Measurements from ENCODE around the gene CPN2. TPM values are rescaled to one million over a fixed set of nuclear protein-coding genes. Genes with fewer than 3 reads are reported as not detected.

CPN2 gene
- total RNA-seq, 2 experiments from 2014 or later = not detected

DNA sequence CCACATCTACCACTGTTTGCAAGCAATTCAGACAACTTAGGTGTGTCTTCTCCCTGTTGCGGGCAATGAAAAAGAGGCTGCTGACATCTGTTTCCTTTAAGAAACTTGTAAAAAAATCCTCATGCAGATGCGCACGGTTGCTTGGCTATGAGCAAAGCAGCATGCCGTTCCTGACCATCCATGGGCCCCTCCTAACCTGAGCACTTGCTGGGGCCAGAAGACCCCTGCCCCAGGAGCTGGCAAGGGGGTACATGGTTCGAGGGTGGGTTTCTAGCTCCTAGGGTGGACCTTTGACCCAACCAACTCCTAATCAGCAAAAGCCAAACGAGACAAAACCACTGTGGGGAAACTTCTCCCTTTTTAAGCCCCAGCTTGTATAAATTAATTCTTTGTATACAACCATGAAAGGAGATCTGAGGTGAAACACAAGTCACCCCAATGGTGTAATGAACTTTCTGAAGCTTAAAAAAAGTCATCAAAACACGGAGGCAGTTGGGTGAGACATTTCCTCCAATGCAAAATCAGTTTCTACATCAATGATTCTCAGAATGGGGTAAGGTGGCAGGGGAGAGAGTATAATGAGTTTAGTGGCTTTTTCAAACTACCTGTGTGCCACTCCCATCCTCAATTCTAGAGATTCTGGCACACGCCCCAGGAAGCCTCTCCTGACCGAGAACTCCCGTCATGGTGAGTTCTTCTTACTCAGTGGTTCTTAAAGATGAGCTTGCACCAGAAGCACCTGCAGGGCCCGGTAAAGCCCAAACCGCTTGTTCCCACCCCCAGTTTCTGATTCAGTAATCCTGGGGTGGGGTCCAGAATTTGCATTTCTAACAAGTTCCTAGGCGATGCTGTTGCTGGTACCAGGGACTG lies 44.1 kb downstream of the CPN2 start:
- ChIA-PET CTCF (interaction anchor here (1.0 to 1.7 kb wide), 3 partner anchors 9 to 37 kb away, joined by 3 to 5 read pairs (median 3); no protein-coding TSS in a partner anchor), POLR2A (no interaction called here)

DNA sequence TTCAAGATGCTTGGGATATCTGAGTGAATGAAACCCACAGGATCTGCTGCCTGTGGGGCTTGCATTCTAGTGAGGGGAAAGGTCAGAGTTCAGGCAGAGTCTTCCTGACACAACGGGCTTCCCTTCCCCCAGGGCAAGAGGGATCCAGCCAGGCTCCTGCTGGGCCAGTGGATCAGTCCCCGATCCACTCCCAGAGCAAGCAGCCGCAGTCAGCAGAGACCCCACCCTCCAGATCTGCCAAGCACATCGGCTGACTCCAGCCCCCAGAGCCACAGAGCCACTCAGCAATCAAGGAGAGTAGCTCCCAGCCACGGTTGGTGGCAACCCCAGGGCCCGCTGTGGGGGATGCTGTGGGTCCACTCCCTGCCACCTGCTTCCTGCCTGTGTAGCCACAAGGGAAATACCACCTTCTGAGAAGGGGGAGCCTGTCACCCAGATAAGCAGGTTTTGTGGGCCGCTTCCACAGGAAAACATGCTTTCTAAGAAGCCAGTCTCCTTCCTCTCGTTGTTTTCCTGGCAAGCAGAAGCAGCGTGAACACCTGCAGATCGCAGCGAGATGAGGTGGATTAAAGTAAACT lies 44.9 kb downstream of the CPN2 start:
- ChIA-PET POLR2A (no interaction called here), CTCF (interaction anchor here (1.3 to 1.7 kb wide), 2 partner anchors 10 to 37 kb away, joined by 3 to 5 read pairs; no protein-coding TSS in a partner anchor)

GRCh38 chr3:194305356-194306108 lies 45.6 kb downstream of the CPN2 start:
- CTCF ChIA-PET = interaction anchor here (1.2 kb wide), 1 partner anchor 10 kb away, joined by 5 read pairs; no protein-coding TSS in a partner anchor
- POLR2A ChIA-PET = no interaction called here

DNA sequence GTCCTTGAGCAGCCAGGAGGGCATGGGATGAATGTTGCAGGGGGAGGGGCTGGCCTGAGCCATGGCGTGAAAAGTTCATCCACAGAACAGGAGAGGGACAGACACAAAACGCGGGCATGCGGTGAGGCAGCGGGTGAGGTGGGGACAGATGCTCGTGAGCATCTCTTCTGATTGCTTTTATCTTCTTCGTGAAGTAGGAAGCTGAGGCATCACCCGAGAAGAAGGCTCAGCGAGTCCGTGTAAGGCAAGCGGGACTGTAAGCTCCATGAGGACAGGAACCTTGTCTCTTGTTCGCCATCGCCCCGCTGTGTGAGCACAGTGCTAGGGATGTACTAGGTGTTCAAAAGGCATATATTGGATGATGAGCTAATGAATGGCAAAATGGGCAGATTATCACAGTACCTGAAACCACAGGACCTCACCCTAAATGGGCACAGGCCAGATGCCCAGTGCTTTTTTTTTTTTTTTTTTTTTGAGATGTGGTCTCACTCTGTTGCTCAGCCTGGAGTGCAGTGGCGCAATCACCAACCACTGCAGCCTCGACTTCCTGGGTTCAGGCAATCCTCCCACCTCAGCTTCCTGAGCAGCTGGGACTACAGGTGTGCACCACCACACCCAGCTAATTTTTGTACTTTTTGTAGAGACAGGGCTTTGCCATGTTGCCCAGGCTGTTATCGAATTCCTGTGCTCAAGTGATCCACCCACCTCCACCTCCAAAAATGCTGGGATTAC lies 46.8 kb downstream of the CPN2 start:
- CTCF ChIA-PET = interaction anchor here (1.2 kb wide), 1 partner anchor 11 kb away, joined by 5 read pairs; no protein-coding TSS in a partner anchor
- POLR2A ChIA-PET = no interaction called here

- ChIA-PET CTCF (no interaction called here), POLR2A (no interaction called here)
These were observed 47.4 kb downstream of the CPN2 start for GRCh38 chr3:194303749-194304148.

GRCh38 chr3:194301730-194302129 lies 49.4 kb downstream of the CPN2 start:
- CTCF ChIA-PET = no interaction called here
- POLR2A ChIA-PET = no interaction called here

DNA sequence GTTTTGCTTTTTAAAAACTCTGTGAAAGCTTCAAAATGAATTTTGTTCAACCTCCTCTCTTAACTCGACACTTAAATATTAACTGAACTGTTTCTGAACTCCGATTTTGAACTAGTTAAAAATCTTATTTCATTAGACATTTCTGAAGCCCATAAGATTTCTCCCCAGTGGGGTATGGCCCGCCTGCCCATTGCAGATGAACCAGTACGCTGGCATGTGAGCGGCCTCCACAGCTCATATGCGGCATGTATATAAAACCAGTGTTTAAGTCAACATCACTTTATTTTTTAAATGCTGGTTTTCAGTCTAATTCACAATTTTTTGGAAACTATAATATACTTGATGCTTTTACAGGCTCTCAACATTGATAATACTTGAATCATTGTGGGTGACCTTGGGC lies 50.2 kb downstream of the CPN2 start:
- ChIA-PET POLR2A (no interaction called here), CTCF (no interaction called here)

DNA sequence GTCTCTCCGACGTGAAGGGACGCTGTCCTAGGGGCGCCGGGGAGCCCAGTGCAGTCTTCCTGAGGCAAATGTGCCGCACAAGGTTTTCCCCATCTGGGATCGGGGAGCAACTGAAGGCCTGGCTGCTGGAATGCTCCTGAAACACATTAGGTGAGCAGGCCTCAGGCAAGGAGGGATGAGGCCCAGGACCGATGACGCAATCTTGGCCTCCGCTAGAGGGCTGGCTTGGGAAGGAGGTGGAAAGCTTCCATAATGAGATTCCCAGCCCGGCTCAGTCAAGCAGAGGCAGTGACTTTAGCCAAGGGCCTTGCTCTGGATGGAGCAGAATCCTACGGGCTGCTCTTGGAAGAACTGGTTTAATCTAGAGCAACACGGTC lies 50.8 kb downstream of the CPN2 start:
- ChIA-PET POLR2A (no interaction called here), CTCF (no interaction called here)

- ChIA-PET CTCF (interaction anchor here (1.2 kb wide), 2 partner anchors 17 to 18 kb away, joined by 3 to 4 read pairs; no protein-coding TSS in a partner anchor), POLR2A (no interaction called here)
These were observed 52.5 kb downstream of the CPN2 start for GRCh38 chr3:194298331-194299227.

DNA sequence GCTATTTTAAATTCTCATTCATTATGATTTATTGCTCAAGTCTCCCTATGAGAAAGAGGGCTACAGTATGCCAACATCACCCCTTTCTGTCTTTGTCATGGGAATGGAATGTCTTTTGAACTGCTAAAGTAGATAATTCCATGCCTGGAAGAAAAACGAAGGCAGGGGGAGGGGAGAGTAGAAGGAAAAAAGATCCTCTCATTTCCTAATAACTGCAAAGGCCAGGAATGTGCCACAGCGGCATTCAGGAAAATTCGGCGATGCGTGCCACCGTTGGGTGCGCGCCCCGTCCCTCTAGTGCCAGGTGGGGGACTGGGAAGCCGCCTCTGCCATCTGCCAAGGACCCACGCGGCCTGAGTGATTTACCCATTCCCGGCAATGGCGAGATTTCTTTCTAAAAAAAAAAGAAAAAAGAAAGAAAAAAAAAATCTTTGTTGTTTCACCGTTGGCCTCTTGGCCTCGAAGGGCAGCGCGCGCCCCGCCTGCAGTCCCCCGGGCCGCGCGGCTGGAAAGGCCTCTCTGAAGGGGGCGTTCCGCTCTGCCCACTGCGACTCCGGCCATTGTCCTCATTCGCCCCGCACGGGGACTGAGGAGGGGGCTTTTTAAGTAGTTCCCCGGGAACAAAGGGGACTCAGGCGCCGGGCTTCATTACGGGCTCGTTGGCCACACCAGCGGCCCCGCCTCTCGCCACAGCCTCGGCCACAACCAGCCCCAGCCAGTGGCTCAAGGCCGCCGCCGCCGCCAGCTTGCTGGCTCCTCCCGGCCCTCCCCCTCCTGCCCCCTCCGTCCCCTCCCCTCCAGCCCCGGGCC lies 54.5 kb downstream of the CPN2 start:
- POLR2A ChIA-PET = no interaction called here
- CTCF ChIA-PET = interaction anchor here (0.9 kb wide), 1 partner anchor 515 kb away, joined by 3 read pairs; no protein-coding TSS in a partner anchor

- ChIA-PET POLR2A (no interaction called here), CTCF (no interaction called here)
These were observed 56.3 kb downstream of the CPN2 start for GRCh38 chr3:194294895-194295214.

DNA sequence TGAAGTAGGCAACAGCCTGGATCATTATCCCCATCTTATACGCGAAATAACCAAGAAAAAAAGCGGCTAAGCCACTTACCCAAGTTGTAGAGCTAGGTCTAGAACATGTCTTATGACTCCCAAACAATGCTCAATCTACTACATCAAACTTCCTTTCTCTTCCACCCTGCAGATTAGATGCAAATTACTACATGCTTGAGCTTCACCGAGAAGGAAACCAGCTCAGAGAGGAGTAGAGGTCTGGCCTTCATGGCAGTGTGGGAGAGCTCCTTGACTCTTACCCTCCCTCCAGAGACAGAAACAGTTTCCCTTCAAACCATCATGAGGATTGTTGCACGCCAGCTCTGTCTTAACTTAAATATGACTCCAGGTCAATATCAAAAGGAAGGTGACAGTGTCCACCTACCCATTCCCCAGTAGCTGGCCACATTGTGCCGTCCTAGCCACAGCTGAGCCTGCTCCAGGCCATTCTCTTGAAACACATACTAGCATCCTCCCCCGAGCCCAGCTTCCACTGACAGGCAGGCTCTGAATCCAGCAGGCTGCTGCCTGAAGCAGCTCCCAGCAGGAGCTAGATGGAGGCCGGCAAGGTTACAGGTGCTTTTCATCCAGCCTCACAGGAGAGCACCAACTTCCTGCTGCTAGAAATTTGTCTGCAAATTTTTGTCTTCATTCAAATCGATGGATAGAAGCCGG lies 56.8 kb downstream of the CPN2 start:
- ChIA-PET POLR2A (no interaction called here), CTCF (no interaction called here)

DNA sequence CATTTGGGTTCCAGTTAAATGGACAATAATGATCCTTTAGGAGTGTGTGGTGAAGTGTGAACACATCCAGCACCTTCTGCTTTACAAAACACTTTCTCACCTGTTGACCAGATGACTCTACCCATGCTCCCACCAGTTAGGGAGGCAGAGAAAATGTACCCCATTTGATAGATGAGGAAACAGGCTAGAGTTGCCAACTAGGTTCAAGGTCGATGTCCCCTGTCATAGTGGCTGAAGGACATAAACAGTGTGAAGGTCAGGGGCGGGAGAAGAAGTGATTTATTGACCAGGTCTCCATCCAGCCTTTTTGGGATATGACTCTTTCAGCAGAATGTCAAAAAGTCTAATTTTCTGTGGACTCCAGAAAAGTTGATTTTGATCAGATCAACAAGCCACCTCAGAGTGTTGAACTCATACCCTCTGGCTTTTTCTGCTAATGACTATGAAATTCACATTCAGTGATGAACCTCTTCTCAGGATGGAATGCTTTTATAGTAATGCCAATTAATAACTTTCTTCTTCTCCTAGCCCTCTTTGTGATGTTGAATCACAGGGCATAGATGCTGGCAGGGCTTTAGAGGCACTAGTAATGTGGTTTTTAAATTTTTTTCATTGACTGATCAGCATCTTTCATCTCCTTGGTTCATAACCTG lies 57.5 kb downstream of the CPN2 start:
- ChIA-PET POLR2A (no interaction called here), CTCF (no interaction called here)

DNA sequence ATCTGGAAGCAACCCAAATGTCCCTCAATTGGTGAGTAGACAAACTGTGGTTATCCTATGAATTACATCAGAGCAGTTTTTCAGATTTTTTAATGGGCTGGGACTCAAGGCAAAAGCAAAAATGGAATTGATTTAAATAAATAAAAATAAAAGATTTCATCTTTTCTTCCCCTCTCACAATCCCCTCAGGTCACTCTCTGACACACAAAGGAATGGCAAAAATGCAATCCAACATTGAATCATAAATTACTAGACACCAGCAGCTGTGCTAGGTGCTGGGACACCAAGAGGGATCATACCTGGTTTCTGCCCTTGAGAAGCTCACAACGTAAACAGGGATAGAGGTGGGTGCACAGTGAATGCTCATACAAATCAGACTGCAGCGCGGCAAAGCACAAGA lies 58.8 kb downstream of the CPN2 start:
- POLR2A ChIA-PET = no interaction called here
- CTCF ChIA-PET = no interaction called here
